Astrocyte (in vitro differentiated cells and primary cell): Measurements from ENCODE around the gene LSMEM2.

Source experiments
- EZH2 ChIP-seq: IDR thresholded peaks from 2 replicates; pipeline ENCODE4 v1.6.1; 2012; ENCODE audit warnings: mild to moderate bottlenecking, low read length, inconsistent platforms; ENCODE audit not compliant: insufficient read depth
- TF ChIP-seq, protein P1 (sequence below): IDR thresholded peaks from 2 replicates; pipeline ENCODE4 v1.5.1; 2011; ENCODE audit warnings: low read depth, mild to moderate bottlenecking, inconsistent platforms, low read length, moderate library complexity; ENCODE audit not compliant: insufficient read depth

DNA sequence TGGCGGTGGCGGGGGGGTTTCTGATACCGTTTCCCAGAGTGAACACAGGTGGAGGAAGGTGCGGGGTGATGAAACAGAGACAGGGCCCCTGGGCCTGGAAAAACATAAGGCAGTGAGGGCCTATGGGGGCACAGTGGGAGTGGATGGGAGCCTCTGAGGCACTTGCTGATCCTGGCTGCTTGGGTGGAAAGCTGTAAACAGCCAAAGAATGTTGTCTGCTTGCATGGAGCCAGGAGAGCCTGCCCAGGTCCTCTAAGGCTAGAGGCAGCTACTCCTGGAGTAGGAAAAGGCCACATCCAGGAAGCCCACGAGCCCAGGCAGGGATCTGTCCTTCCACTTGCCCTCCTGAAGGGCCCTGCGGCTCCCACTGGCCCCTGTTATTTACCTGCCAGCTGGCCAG, 12.9 kb upstream of the LSMEM2 start:
- TF ChIP-seq, protein P1, sequence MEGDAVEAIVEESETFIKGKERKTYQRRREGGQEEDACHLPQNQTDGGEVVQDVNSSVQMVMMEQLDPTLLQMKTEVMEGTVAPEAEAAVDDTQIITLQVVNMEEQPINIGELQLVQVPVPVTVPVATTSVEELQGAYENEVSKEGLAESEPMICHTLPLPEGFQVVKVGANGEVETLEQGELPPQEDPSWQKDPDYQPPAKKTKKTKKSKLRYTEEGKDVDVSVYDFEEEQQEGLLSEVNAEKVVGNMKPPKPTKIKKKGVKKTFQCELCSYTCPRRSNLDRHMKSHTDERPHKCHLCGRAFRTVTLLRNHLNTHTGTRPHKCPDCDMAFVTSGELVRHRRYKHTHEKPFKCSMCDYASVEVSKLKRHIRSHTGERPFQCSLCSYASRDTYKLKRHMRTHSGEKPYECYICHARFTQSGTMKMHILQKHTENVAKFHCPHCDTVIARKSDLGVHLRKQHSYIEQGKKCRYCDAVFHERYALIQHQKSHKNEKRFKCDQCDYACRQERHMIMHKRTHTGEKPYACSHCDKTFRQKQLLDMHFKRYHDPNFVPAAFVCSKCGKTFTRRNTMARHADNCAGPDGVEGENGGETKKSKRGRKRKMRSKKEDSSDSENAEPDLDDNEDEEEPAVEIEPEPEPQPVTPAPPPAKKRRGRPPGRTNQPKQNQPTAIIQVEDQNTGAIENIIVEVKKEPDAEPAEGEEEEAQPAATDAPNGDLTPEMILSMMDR, result no peak
- TF ChIP-seq EZH2, result no peak
